HG02610 (cell line): ENCODE data around the gene ZNF10.

Source experiments
- ATAC-seq: cut with Tn5 transposase; IDR thresholded peaks from one replicate; pipeline ENCODE4 v1.9.1; 2021; ENCODE audit warnings: mild to moderate bottlenecking, moderate library complexity; ENCODE audit not compliant: unreplicated experiment

The ZNF10 gene

GRCh38 chr12:133130038-133130807 lies at the start of gene ZNF10, which contains the start of gene ZNF891:
Gene ZNF10, plus strand, starts transcription at chr12:133130627. Its CDS starts 13,866 bp downstream, at chr12:133144493.
Gene ZNF891, minus strand, starts transcription at chr12:133130274. Its CDS starts 8,356 bp downstream, at chr12:133121918.
- ATAC-seq: peak; percentile 94

DNA sequence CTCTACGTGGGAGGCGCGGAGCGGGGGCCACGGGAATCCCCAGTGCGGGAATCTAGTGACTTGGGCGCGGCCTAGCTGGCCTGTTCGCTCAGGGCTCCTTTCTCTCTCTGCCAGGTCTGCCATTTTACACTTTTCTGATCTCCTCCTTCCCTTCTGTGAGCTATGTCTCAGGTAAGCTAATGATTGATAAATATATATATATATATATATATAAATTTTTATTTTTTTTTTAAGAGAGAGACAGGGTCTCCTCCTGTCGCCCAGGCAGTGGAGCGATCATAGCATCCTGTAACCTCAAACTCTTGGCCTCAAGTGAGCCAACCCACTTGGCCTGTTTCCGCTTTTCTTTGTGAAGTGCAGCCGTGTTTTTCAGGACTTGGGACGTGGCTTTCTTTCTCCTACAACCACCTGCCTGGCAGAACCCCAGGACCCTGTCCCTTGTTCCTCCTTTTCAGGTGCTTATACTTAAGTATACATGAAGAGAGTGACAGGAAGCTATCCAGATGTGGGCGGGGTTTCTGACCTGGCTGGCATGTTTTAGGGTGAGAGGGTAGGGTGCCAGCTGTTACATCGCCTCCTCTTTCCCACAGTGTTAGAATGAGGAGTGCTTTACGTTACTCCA lies 49.2 kb upstream of the ZNF10 start:
- no peak for ATAC-seq

DNA sequence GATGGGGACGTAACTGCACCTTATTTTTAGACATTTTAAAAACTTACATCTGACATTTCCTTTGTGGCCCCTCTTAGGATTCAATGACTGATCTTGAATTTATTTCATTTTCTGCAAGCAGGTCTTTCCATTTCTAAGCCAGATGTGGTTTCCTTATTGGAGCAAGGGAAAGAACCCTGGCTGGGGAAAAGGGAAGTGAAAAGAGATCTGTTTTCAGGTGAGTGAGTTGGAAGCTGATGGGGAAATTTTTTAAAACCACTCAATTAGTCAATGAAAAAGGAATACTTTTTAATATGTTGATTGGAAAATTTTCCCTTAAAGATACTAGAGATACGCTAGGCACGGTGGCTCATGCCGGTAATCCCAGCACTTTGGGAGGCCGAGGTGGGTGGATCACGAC lies 47.1 kb upstream of the ZNF10 start:
- no peak for ATAC-seq

- no peak for ATAC-seq
Measured at GRCh38 chr12:133105620-133106019, 24.8 kb upstream of the ZNF10 start.

GRCh38 chr12:133106253-133106652 lies 24.2 kb upstream of the ZNF10 start:
- ATAC-seq: no peak

- no peak for ATAC-seq
Measured at GRCh38 chr12:133107121-133107520, 23.3 kb upstream of the ZNF10 start.

- ATAC-seq: no peak
Measured at GRCh38 chr12:133108150-133108549, 22.3 kb upstream of the ZNF10 start.

DNA sequence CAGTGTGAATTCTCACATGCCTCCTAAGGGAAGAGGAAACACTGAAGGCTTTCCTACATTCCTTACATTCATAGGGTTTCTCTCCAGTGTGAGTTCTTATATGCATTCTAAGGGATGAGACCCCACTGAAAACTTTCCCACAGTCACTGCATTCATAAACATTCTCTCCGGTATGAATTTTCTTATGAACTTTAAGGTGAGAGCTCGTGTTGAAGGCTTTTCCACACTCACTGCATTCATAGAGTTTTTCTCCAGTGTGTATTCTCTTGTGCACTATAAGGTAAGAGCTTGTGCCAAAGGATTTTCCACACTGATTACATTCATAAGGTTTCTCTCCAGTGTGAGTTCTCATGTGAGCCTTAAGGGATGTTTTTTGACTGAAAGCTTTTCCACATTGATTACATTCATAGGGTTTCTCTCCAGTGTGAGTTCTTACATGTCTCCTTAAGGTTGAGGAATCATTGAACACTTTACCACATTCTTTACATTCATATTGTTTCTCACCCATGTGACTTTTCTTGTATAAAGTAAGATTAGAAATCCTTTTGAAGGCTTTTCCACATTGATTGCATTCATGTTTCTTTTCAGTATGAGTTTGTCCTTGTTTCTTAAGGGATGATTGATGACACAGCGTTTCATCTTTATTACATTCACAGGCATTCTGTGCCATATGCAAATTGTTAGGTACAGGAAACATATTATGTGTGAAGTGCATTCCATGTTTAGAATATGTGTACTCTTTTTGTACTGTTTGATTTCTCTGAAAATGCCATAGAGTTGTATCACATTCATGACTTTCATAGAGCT lies 9.8 kb upstream of the ZNF10 start:
- ATAC-seq: no peak

DNA sequence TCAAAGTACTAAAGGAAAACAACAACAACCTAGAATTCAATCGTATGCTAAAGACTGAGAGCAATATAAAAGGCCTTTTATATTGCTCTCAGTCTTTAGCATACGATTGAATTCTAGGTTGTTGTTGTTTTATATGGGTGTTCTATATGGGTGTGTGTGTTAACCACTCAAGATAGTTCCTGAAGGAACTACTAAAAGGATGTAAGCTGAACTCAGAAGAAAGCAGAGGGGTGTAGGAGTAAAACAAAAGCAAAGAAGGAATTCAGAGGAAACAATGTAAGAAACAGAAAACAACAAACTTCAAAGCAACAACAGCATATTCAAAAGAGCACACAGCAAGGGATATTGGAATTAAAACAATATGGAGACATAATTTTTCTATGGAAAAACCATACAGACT lies 5.8 kb upstream of the ZNF10 start:
- ATAC-seq: no peak

- no peak for ATAC-seq
Measured at GRCh38 chr12:133129368-133130037, 924 bp upstream of the ZNF10 start.

DNA sequence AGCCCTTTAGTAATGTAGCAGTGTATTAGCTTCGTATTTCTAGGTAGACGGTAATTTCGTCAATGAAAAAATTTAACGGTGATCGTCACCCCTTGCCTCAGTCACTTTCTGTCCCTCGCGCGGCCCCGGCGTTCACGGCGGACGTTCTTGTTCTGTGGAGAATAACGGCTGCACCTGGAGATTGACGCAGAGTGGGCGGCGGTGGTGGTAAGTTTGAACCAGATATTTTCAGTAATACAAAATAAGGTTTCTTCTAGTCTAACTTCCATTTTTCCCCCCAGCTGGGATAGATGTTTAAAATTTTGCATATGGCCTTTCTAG lies 341 bp downstream of the ZNF10 start:
- no peak for ATAC-seq

DNA sequence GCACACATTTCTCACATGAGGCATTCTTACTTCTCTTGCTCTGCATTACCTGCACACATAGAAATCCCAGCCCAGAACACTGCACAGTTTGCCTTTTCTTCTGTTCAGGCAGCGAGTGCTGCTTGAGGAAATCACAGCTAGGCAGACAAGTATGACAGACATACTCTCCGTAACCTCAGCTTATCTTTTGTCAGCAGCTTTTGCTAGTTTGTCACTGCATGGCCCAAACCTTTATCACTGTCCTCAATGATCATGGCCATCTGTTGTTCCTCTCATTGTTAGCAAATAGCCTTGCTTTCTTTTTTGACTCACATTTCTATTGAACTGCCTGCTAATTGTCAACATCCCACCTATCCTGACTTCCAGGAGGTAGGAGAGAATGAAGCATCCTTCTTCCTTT lies 5.3 kb downstream of the ZNF10 start:
- ATAC-seq: no peak

- ATAC-seq: no peak
Measured at GRCh38 chr12:133145981-133146380, 15.6 kb downstream of the ZNF10 start.

- ATAC-seq: no peak
Measured at GRCh38 chr12:133156125-133156690, 25.8 kb downstream of the ZNF10 start.

GRCh38 chr12:133165776-133166175 lies 35.3 kb downstream of the ZNF10 start:
- ATAC-seq: no peak

GRCh38 chr12:133172491-133172890 lies 42.1 kb downstream of the ZNF10 start:
- no peak for ATAC-seq

DNA sequence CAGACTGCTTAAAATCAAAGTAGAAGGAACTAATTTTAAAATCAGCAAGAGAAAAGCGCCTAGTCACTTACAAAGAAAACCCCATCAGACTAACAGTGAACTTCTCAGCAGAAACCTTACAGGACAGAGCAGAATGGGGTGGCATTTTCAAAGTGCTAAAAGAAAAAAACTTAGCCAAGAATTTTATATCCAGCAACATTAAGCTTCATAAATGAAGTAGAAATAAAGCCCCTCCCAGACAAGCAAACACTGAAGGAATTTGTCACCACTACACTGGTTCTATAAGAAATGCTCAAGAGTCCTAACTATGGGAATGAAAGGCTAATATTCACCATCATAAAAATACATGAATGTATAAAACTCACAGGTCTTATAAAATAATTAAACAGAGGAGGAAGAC lies 44.5 kb downstream of the ZNF10 start:
- ATAC-seq: no peak

DNA sequence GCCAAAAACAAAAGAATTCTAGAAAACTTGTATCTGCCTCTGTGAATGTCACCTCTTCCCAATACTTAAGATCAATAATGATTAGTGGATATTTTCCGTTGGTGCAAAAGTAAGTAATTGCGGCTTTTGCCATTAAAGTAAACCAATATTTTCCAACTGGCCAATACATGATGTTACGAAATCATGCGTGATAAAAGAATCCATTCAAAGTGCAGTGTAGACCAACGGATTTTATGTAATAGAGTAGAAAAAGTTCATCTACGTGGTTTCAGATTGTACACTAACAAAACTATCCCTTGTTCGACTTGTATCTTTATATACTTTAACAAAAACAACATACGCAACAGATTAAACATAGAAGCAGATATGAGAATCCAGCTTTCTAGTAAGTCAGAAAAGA lies 50.2 kb downstream of the ZNF10 start:
- no peak for ATAC-seq

DNA sequence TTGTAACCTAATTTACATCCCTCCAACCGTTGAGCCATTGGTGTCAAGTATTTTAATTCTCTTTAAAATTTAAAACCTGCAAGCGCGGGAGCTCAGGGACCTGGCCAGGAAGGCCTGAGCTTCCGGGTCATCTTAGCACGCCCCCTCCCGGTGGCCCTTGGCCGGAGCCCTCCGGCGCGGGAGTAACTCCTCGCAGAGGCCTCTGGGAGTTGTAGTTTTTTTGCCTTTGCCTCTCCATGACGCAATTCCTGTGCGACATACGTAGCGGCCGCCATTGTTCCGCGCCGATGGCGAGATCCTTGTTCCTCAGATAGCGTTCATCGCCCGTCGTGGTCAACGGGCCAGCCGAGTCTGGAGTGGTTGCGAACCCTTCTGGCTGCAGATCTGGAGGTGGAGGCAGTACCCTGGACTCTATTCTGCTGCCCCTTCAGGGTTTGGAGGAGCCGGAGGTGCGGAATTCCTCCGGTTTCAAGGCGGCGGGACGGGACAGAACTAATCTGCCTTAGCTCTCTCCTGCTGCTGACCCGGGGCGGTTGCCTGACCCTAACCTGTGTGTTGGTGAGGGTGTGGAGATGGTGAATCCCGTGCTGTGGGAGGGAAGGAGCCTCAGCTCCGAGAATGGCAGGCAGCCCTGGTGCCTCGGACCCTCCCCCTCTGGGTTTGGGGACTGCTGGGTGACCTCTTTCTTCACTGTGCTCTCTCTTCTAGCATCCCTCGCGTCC lies 51.0 kb downstream of the ZNF10 start, which contains the start of gene ZNF268:
Gene ZNF268, plus strand, starts transcription at position 258 of the 722 bp plus-strand sequence. CDS start 503 bp downstream, outside the sequence.
- ATAC-seq: peak; percentile 85

GRCh38 chr12:133190176-133190575 lies 59.7 kb downstream of the ZNF10 start:
- ATAC-seq: no peak
